Erythroblast (primary cell): ENCODE measurements around the gene ATP2A2.
"Not testable (repeated sequence)": the region's sequence is repeated elsewhere in the genome, so short reads cannot be mapped to it uniquely, and the experiment has no call there.

Source experiments
- GATA1 ChIP-seq: IDR thresholded peaks from 2 replicates; pipeline ENCODE4 v1.6.1; 2011; ENCODE audit warnings: low read depth, mild to moderate bottlenecking, control low read depth, low read length, moderate library complexity
- POLR2A ChIP-seq: IDR thresholded peaks from 2 replicates; pipeline ENCODE4 v1.6.1; 2011; ENCODE audit warnings: mild to moderate bottlenecking, low read length

DNA sequence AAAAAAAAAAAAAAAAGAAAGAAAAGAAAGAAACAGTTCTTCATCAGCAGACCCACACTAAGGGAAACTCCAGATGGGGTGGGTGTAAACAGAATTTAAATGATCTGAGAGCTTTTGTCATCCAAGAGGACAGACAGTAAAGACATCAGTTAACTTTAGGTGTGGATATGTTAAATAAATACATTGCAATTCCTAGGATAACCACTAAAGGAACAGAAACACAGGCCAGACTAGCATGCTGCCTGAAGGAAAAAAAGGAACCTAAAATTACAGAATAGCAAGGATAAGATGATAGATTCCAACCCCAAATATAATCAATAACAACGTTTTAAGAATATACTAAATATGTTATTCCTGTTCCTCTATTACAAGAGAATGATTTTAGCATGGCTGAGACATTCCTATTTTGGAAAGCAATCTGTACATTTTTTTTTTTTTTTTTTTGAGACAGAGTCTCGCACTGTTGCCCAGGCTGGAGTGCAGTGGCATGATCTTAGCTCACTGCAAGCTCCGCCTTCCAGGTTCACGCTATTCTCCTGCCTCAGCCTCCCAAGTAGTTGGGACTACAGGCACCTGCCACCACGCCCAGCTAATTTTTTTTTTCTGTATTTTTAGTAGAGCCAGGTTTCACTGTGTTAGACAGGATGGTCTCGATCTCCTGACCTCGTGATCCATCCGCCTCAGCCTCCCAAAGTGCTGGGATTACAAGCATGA lies 77.5 kb downstream of the ATP2A2 start:
- not testable (repeated sequence) for TF ChIP-seq POLR2A, GATA1
